Measurements from ENCODE around the gene GNG8.

GRCh38 chr19:46586294-46586693, 49.7 kb downstream of the GNG8 start:
- no peak for TF ChIP-seq CTCF (IDR thresholded peaks at IDR 0.05 in 4 of 5, conservative IDR thresholded peaks at IDR 0.05 in 1 of 5)
- TF ChIP-seq POLR2A (IDR thresholded peaks at IDR 0.05), result no peak

Data from gastrocnemius medialis (tissue), 4 donors.